EH (cell line): ENCODE measurements around the gene SLC17A7.
"Not testable (repeated sequence)": the region's sequence is repeated elsewhere in the genome, so short reads cannot be mapped to it uniquely, and the experiment has no call there.

Experiments used
- DNase-seq: peaks from one replicate; pipeline ENCODE4 v3.0.0-alpha.2; 2015; ENCODE audit warnings: low read depth

SLC17A7 gene

DNA sequence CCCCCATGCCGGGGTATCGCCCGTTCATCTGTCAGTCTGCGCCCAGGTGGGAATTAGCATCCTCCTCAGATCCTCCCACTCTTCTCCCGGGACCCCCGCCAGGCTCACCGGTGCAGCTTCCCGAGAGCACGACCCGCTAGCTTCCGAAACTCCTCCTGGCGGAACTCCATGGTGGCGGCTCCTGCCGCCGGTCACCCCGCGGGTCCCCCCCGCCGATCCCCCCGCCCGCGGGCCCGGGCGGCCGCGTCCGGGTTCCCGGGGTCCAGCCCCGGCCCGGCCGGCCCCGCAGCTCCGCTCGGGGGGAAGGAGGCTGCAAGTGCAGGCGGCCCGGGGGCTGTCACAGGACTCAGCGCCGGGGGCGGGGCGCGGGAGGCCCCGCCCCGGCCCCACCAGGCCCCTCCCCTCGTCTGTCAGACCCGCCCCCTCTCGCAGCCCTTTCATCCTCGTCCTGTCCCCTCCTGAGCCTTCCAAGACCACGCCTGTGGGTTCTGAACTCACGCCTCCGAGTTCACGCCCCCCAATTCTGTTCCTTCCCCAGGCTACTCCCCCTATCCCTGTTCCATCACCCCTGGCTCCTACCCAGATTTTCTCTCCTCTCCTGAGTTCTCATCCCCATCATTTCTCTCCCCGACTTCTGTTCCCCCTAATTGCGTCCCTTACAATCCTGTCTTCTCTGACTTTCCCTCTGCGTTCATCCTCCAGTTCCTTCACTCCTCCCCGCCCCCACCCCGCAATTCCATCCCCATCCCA lies at the start of gene SLC17A7:
SLC17A7 (minus strand) TSS at position 318 of the 750 bp plus-strand sequence; CDS start at position 170, 148 bp downstream.
- DNase-seq: peak; percentile 28

DNA sequence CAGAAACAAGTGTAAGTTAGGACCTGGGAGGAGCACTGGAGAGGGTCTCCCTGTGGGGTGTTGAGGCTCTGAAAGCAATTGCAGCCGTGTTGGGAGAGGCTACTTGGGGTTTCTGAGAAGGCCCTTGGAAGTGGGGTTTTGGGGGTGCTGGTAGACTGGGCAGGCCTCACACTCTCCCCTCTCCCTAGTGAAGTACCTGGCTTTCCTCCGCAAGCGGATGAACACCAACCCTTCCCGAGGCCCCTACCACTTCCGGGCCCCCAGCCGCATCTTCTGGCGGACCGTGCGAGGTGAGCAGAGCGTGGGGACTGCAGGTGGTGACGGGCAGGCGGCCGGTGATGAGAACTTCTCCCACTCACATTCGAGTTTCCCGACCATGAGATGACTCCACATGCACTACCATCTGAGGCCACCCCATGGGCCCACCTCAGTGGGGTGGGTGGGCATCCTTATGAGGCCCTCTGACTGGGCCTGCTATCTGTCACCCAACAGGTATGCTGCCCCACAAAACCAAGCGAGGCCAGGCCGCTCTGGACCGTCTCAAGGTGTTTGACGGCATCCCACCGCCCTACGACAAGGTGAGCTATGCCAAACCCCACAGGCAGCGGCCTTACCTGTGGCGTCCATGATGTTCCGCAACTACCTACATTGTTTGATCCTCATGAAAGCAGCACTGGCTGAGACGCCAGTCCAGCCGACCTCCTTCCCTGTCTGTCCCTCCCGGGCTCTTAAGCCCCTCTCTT lies 49.1 kb upstream of the SLC17A7 start:
- no peak for DNase-seq

DNA sequence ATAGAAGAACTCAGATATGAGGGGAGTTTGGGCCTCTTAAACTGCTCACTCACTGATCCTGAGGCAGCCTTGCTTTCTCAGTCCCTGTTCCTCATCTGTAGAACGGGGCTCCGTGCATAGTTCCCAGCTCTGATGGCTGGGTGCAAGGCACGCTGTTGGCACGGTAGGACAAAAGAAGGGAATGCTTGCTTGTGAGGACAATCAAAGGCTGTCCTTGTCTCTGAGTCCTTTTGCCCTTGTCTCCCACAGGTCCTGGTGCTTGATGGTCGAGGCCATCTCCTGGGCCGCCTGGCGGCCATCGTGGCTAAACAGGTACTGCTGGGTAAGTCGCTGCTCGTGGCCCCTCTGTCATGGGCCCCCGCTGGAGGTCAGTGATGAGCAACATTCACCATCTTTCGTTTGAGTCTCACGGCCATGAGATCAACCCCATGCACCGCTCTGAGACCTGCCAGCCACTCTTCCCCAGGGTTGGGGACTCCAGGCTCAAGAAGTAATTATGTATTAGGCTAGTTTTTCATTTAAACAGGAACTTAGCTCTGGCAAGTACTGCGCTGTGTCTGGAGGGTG lies 48.4 kb upstream of the SLC17A7 start:
- DNase-seq: no peak

DNA sequence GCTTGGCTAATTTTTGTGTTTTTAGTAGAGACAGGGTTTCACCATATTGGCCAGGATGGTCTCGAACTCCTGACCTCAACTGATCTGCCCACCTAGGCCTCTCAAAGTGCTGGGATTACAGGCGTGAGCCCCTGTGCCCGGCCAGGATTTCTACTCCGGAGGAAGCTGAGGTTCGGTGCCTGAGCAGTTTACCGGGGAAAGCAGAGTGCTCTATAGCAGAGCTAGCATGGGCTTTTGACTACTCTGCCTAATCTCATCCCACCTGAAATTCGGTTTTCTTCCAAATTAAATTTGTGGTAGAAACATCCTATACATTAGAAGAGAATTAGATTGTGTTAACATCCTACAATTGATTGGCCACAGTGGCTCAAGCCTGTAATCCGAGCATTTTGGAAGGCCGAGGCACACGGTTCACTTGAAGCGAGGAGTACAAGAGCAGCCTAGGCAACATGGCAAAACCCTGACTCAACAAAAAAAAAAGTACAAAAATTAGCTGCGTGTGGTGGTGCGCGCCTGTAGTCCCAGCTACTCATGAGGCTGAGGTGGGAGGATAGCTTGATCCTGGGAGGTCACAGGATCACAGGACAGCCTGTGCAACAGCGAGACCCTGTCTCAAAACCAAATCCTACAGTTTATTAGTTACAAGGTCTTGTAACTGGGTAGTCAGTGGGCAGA lies 47.7 kb upstream of the SLC17A7 start:
- DNase-seq: no peak

DNA sequence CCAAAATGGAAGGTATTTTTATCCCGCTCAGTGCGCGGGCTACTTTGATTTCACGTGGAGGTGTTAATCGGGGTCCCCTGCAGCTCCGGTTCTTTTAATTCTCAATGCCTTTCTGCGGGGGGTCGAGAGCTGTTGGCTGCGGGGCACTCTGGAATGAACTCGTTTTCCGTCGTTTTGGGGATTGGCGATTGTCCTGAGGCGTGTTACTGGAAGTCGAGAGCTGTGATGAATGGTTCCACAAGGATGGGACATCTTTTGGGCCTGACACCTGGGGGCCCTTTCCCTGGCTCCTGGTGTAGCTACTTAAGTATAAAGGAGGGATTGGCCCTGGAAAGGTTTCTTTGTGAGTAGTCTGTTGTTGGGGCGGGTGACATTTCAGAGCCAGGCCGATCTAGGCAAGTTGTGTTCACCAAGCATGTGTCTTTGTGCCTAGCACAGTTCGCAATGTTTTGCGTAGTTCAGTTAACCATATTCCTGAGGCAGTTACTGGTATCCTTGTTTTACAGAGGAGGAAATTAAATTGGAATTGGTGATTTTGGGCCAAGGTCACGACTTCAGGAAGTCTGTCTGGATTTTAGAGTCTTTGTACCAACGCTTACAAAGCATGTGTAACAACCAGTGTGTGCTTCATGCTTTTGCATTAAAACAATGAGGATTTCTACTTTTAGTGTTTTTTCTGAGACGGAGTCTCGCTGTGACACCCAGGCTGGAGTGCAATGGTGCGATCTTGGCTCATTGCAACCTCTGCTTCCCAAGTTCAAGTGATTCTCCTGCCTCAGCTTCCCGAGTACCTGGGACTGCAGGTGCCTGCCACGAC lies 46.9 kb upstream of the SLC17A7 start:
- DNase-seq: no peak

DNA sequence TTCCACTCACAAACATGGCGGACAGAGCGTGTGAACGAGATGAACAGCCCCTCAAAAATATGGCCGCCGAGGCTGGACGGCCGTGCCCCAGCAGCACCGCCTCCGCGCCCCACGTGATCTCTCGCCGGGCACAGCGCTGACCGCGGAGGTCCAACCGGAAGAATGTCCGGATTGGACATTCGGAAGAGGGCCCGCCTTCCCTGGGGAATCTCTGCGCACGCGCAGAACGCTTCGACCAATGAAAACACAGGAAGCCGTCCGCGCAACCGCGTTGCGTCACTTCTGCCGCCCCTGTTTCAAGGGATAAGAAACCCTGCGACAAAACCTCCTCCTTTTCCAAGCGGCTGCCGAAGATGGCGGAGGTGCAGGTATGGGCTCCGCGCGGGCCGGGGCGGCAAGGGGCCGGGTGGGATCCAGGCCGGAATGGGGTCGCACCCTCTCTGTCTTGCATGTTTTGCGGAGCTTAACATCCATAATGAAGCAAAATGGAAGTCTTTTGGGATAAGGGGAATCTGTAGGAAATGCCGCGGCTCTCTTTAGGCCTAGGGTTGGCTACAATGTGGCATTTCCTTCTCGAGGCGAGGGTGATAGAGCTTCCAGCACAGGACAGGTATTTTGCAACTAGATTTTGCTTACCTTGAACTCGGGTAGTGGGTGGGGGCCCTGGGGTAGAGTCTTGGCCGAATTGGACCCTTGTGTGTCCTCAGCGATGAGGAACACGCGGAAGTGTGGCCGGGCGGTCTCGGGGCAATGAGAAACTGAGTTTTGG lies 46.1 kb upstream of the SLC17A7 start, which contains the start of gene RPL13A:
RPL13A (plus strand) TSS at position 332 of the 769 bp plus-strand sequence; CDS start at position 354, 22 bp downstream.
- peak; percentile 99 for DNase-seq

DNA sequence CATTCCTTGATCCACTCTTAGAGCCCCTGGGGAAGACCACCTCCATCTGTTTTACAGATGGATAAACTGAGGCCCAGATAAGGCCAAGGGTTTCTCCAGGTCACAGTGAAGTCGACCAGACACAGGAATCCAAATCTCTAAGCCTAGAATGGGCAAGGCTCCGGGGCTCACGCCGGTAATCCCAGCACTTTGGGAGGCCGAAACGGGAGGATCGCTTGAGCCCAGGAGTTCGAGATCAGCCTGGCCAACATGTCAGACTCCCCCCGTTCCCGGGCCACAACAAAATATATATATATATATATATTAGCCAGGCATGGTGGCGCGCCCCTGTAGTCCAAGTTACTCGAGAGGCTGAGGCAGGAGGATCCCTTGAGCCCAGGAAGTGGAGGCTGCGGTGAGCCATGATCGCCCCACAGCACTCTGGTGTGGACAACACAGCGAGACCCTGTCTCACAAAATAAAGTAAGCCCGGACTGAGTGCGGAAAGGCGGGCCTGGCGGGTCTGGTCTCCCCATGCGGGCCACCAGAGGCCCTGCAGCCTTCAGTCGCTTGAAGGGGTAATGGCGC lies 45.5 kb upstream of the SLC17A7 start:
- no peak for DNase-seq

DNA sequence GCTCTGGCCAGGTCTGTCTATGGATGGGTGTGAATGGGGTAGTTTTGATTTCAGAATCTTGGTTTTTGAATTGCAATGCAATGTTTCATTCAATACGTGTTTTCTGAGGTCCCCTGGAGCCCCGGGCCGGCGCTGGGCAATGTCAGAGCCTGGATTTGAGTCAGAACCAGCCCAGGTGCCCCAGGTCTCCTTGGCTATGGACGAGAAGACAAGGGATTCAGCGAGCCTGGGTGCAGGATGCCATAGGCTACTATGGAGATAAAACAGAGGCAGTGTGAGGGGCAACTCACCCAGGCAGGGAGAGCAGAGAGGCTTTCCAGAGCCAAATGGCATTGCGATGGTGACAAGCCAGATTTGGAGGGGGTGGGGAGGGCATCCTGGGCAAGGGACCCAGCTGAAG lies 44.9 kb upstream of the SLC17A7 start:
- no peak for DNase-seq

DNA sequence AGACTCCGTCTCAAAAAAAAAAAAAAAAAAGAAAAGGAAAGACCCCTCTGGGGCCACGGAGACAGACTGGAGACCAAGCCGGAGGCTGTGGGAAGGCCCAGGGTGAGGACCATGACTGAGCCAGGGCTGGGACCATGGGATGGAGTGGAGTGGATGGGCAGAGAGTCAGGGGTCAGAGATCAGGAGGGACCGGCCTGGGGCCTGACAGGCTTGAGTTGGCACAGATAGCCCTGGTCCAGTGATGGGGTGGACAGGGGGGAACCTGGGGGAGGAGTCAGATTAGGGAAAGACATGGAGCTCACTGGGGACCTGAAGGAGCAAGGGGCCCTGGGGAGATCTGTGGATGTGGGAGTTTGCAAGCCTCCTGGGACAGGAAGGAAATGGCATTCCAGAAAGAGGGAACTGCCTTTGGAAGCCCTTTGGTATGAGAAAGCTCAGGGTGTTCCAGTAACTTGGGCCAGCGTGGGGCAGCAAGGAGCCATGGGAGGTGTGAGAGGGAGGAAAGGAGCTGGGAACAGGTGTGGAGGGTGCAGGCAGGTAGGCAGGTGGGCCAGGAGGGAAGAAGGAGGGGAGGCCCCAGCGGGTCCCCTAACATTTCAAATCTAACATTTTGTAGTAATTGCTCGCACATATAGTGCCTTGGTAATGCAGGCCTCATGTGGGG lies 39.8 kb upstream of the SLC17A7 start:
- no peak for DNase-seq

DNA sequence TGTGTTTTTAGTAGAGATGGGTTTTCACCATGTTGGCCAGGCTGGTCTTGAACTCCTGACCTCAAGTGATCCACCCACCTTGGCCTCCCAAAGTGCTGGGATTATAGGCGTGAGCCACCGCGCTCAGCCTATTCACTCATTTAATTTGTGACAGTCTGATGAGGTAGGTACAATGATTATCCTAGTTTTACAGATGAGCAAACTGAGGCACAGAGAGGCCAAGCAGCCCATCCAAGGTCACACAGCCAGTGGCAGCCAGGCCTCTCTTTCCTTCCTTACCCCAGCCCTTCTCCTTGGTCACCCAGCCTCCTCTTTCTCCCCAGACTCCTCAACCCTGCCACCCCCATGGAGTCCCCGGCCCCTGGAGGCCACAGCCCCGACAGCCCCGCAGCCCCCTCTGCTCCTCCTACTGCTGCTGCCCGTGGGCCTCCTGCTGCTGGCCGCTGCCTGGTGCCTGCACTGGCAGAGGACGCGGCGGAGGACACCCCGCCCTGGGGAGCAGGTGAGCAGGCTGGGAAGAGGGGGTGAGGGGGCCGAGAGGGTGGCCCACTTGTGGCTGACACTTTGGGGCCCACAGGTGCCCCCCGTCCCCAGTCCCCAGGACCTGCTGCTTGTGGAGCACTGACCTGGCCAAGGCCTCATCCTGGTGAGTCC lies 38.8 kb upstream of the SLC17A7 start:
- DNase-seq: no peak

DNA sequence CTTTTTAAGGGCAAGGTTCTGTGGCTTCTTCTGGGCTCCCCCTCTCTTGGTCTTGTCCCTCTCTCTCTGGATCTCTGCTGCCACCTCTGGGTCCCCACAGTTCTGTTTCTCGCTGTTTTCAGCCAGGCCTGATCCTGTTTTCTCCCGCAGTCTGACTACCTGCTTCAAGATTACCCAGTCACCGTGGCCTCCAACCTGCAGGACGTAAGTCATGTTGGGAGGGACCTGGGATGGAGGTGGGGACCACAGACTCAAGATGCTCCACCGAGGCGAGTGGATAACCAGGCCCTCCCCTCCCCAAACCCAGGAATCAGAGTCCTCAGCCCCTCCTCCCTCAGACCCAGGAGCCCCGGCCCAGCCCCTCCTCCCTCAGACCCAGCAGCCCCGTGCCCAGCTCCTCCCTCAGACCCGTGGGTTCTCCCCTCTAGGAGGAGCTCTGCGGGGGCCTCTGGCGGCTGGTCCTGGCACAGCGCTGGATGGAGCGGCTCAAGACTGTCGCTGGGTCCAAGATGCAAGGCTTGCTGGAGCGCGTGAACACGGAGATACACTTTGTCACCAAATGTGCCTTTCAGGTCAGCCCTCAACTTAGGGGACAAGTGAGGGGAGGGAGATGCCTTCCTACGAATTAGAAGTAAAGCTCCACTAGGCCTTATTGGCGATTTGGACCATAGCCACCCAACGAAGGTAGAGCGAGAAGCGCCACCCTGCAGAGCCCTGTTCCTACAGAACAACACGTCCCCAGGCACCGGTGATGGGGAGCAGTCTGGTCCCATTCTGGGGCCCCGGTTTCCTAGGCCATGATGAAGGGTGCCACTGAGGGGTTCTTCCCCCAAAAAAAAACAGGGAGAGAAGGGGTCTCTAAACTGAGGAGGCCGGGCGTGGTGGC lies 34.9 kb upstream of the SLC17A7 start:
- DNase-seq: no peak

DNA sequence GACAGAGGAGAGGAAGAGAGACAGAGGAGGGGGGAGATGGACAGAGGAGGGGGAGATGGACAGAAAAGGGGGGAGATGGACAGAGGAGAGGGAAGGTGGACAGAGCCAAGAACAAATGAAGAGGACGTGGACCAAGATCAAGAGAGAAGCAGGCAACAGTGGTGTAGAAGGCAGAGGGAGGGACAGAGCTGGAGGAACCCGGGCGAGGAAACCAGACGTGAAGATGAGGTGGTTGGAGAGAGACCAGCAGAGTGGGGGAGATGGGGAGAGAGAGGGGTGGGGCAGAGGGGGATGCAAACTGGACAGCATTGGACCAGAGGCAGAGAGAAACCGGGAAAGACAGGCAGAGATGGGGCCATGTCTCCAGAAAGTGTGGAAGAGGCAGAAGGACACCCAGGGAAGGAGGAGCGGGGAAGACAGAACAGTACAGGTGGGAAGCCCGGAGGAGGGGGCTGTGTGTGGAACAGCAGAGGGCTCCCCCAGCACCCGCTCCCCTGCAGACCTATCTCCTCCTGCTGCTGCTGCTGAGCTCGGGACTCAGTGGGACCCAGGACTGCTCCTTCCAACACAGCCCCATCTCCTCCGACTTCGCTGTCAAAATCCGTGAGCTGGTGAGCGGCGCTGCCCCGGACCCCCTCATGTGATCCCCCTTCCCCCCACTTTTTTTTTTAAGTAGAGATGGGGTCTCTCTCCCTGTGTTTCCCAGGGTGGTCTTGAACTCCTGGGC lies 34.0 kb upstream of the SLC17A7 start:
- DNase-seq: no peak

DNA sequence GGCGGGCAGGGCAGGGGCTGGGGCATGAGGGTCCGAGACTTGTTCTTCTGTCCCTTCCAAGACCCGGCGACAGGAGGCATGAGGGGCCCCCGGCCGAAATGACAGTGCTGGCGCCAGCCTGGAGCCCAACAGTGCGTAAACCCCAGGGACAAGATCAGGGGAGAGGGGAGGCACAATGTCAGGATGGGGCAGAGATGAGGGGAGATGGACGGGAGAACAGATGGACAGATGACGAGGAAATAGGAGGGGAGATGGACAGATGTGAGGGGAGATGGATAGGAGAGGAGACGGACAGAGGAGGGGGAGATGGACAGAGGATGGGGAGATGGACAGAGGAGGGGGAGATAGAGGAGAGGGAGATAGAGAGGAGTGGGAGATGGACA lies 33.2 kb upstream of the SLC17A7 start:
- DNase-seq: no peak

DNA sequence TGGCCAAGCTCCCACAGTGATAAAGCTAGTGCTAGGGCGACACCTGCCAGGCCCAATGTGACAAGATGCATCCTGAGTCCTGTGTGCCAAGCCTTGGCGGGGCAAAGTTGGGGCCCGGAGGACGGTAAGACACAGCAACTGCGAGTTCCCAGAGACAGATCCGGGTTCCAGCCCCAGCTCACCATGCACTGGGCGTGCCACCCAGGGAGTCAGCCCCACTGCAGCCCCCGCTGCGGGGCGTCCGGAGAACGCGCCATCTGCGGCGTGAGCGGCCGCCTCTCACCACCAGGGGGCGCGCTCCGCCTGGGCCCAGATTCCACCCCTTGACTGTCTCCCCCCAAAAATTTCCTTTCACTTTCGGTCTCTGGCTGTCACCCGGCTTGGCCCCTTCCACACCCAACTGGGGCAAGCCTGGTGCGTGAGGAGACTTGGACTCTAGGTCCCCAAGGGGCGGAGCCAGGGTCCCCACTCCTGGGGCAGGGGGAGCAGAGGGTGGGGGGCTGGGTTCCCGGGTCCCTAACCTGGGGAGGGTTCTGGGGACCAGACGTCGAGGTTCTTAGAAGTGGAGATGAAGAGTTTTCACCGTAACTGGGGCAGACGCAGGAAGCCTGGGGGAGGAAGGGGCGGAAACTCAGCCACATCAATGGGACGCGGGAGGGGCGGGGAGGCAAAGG lies 32.7 kb upstream of the SLC17A7 start, which contains the start of gene FLT3LG:
FLT3LG (plus strand) TSS at position 348 of the 674 bp plus-strand sequence. CDS start 425 bp downstream, outside the sequence.
- DNase-seq: peak; percentile 82

DNA sequence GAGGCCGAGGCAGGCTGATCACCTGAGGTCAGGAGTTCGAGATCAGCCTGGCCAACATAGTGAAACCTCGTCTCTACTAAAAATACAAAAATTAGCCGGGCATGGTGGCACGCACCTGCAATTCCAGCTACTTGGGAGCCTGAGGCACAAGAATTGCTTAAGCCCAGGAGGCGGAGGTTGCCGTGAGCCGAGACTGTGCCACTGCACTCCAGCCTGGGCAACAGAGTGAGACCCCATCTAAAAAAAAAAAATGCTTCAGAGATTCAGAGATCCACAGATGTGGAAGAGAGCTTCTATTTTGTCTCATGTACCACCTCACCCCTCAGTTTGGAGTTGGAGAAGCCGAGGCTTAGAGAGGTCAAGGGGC lies 32.2 kb upstream of the SLC17A7 start:
- DNase-seq: not testable (repeated sequence)

DNA sequence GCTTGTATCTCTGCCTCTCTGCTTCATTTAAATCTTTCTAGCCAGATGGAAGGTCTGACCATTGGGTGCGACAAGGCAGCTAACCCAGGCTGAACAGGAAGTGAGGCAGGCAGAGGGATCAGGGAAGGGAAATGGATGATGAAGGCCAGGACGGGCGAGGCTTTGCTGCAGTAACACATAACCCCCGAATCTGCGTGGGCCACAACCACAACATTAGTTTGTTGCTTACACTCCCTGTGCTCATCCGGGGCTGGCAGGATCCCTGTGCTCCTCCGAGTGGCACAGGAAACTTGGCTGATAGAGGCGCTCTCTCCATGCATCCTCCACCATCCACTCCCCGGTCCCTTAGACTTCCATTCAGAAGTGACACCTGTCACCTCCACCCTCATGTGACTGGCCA lies 31.6 kb upstream of the SLC17A7 start:
- no peak for DNase-seq

DNA sequence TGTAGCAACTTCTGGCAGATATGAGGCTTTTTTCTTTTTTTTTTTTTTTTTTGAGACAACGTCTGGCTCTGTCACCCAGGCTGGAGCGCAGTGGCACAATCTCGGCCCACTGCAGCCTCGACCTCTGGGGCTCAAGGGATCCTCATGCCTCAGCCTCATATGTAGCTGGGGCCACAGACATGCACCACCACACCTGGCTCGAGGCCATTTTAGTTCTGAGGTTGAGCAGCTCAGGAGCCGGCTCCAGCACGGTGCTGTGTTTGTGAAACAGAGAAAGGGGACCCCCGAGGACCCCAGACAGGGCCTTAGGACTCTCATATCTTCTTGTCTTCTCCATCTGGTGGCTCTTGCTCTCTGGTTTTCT lies 29.3 kb upstream of the SLC17A7 start:
- no peak for DNase-seq
